ENCODE measurements around the gene CTXN3.

CTXN3 gene

DNA sequence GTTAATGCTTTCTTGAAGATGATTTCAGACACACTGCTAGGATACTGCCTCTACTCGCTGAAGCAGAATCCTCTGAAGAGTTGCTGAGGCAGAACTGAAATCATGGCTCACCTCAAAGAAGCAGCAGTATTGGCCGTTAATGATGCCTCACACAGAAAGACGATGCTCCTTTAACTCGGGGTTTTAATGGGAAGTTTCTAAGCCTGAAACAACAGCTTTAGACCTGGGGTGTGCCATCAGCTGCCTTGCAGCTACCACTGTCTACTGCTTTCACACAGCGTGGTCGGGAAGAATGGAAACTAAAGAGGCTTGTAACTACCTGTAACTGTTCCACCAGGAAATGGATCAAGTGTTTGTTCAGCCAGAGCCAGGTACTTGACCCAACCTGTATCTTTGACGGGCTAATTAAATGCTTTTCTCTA is at the start of gene CTXN3:
Gene CTXN3 (plus strand): TSS at position 65 of the 422 bp plus-strand sequence. CDS start 8,440 bp downstream, outside the sequence.
- DNase-seq = no peak

DNA sequence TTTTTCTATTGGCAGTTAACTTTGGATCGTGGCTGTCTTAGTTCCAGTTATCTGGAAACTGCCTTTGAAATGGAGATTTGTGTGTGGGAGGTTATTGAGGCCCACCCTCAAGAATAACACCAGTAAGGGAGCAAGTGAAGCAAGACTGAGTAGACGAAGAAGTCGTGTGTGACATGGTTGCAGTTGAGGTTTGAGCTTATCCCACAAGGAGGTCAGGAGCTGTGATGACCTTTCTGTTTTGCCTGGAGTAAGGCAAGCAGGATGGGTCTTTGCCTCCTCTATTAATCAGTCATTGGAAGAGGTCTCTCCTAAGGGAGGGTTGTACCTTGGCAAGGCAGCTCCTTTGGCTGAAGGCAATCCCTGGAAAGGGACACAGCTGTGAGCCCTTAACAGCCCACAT is 49.6 kb upstream of the CTXN3 start:
- no peak for DNase-seq

DNA sequence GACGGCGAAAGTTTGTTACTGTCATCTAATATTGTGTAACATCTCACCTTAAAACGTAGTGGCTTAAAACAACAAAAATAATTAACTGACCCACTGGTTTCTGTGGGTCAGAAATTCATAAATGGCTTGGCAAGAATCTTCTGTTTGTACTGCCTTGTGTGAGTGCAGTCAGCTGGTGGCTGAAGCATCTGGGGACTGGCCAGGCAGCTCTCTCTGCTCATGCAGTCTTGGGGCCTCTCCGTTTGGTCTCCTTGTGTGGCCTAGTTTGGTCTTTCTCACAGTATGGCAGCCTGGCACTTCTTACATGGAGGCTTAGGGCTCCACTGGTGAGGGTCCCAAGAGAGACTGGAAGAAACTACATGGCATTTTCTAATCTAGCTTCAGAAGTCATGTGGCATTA is 49.0 kb upstream of the CTXN3 start:
- DNase-seq = no peak

DNA sequence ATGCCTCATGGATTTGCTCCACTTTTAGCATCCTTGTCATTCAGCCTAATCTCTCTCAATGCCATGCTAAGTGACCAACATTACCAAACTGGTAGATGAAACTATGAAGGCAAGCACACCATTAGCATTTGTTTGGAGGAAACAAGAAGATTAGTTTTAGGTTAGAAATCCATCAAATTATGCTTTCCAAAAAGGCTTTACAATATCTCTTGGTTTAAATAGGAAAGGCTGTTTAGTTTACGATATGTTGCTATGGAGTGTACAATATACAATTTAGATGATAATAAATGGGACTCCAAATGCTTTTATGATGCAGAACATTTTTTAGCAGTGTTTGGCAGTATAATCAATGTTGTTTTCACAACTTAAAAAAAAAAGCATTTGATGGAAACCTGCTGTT is 47.8 kb upstream of the CTXN3 start:
- DNase-seq = no peak

DNA sequence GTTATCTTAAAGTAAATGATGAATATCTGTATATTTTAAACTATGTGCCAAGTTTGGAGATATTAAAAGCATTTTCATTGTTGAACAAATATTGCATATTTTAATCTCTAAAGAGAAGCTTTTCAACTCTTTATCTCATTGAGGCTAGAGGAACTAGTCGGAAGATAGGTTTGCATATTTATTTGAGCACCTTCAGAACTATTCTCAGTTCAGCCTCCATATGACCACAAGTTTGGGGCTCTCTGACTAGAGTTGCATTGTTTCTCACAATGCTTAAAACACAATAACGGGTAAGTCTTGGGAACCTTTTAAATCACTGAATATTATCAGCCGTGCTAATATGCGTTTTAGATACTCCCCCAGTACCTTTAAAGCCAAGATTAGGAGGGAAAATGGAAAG is 47.3 kb upstream of the CTXN3 start:
- no peak for DNase-seq

DNA sequence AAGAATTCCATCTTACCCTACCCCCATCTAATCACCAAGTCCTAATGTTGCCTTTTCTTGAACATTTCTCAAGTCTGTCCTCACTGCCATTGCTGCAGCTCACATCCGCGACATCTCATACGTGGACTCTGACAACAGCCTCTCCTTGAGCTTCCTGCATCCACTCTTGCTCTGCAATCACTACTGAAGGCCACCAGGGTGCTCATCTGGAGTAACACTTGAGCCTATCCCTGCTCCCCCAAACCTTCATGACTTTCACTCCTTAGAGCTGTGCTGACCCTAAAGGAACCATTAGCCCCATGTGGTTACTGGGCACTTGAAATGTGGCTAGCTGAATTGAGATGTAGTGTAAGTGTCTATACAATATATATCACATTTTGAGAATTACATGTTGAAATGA is 46.4 kb upstream of the CTXN3 start:
- DNase-seq = no peak

DNA sequence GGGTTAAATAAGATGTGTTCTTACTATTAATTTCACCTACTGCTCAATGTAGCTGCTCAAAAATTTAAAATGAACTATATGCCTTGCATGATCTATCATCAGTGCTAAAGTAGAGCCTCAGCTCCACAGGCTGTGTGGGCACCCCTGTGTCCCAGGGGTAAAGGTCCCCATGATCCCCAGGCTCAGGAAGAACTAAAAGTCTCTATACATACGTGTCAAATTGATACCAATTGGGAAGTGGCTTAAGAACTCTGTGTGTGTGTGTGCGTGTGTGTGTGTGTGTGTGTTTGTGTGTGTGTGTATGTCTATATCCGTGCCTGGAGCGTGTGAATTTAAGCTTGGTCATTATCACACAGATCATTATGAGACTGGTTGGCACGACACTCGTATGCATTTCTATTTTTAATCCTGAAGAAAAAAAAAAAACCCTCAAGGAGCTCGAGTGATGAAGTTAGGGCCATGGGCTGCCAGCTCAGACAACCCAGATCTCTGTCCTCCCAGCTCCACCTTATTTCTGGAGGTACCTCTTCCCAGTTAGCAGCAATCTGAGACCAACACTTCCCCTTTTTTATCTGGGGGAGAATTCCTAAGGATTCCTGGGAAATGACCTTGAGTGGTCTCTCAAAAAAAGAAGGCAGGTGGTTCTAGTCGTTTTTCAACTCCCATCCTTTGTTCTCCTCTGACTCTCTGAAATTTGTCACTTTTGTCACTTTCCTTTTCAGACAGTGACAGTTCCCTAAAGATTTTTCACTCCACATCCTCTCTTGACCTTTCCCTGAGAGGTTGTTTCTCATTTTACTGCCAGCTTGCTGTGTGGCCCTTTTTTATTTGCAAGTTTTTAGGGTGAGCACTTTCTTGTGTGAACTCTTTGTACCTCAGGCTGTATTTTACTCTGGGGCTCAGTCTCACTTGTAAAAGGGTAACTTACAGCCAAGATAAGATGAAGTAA is 45.7 kb upstream of the CTXN3 start:
- no peak for DNase-seq

DNA sequence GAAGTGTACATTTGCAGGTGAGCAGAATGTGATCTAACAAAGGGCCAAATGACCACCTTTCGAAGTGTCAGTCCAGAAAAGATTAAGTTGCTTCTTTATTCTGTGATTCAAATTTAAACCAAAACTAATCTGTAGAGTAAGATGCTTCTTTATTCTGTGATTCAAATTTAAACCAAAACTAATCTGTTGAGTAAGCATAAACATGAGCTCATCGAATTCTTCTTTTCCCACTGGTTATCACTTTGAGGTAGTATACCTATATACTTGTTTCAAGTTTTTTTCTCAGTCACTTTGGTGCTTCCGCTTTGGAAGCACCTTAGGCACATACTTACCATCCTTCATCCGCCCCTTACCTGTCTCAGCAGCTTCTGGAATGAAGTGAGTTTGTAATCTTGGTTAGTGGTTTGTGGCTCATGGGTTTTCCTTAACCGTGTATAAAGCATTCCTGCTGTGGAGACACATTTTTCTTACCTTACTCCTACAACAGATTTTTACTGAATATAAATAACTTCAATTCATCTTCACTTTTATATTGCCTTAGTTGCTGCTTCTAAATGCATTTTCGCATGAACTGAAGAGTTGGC is 40.7 kb upstream of the CTXN3 start:
- DNase-seq = no peak

DNA sequence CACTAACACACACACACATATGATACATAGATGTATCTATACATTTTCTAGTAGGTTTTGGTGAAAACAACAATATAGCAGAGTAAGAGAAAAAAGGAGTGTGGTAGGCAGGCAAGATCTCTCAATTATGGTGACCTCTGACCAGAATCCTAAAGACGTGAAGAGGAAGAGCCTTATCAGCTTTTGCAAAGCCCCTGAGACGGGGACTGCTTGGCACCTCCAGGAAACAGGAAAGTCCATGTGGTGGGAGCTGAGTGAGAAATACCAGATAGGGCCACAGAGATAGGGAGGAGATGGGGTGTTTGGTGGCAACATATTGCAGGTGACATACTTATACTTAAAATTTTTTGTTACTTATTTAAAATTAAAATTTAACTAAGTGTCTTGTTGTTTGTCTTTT is 39.9 kb upstream of the CTXN3 start:
- peak; percentile 16 for DNase-seq

DNA sequence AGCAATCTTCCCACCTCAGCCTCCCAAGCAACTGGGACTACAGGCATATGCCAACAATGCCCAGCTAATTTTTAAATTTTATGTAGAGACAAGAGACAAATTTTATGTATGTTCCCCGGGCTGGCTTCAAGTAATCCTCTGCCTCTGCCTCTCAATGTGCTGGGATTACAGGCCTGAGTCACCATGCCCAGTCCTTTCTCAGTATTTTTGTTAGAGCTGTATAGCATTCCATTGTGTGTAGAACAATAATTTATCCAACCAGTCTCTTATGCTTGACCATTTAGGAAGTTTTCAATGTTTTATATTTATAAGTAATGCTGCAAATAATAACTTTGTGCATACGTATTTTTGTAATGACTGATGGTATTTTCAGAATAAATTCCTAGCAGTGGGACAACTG is 38.9 kb upstream of the CTXN3 start:
- DNase-seq = no peak

DNA sequence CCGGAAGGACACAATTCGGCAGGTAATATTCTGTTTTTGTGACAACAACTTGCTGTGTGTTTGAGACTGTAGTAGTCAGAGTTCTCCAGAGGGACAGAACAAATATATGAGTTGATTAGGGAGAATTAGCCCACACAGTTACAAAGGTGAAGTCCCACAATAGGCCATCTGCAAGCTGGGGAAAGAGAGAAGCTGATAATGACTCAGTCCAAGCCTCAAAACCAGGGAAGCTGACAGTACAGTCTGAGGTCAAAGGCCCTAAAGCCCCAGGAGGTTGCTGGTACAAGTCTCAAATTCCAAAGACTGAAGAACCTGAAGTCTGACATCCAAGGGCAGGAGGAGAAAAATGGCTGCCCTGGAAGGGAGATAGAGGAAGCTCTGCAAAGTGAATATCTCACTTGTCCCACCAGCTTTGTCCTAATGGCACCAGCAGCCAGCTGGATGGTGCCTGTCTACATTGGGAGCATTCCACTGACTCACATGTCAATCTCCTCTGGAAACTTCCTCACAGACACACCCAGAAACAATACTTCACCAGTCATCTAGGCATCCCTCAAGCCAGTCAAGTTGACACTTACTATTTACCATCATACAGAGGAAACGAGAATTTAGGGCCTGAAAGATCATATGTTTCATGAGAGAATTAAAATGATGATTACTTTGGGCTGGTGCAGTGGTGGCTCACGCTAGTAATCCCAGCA is 36.3 kb upstream of the CTXN3 start:
- no peak for DNase-seq

DNA sequence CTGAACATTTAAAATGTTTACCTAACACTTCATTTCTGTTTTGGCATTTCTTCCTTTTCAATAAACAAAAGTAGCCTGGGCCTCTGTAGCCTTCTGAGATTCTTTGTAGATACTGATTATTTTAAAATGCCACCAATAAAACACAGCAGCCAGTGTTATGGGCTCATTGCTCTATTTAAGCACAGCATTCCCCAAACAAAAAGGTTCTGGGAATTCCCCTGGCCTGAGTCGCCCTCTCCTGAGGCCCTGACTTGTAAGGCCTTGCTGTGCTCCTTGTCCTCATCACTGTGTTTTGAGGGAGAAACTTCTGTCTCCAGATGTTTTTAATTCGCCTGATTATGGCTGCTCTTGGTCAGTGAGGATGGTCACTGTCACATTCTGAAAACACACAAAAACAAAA is 33.0 kb upstream of the CTXN3 start:
- DNase-seq = no peak

DNA sequence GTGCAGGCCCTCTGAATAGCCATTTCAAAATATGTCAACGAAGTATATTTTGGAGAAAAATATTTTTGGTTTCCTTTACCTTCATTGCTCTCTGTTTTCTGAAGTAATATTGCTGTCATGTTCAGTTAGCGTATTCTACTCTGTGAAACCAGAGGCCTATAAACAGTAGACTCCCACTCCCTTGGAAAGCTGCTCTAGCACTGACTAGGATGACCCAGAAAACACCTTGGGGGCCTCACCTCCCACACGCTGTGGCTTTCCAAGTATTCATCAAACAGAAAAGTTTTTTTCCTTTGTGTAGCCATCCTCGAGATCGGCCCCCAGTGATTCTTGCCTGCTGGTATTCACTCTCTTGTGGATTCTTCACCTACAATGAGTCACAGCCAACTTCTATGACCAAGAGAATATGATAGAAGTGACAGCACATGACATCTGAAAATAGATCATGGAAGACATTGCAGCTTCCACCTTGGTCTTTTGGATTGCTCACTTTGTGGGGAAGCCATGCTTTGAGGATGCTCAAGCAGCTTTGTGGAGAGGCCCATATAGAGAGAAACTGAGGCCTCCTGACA is 28.9 kb upstream of the CTXN3 start:
- DNase-seq = no peak

DNA sequence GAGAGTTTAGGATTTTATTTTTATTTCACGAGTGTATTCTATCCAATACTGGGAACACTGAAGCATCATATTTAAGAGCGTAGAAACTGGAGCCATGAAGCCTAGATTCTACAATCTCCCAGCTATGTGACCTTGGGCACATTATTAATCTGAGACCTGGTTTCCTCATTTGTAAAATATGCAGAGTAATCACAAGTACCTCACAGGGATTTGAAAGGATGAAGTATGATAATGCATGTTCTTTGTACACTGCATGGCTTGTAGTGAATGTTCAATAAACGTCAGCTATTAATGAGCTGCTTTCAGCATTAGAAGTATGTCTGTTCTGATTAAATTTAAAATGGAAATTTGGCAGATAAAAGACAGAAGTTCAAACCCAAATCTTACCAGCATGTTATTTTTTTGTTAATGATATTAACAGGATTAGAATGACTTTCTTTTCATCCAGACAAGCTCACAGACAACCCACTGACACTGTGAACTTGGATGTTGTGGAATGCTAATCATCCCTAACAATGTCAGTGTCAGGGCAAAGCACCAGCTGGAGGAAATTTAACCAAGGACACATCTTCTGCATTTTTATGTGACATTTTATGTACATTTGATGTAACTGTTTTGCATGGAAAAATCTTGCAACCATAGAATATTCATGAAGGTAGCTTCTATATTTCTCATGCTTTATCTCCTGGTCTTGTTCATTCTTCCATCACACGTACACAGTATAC is 27.1 kb upstream of the CTXN3 start:
- DNase-seq = no peak

DNA sequence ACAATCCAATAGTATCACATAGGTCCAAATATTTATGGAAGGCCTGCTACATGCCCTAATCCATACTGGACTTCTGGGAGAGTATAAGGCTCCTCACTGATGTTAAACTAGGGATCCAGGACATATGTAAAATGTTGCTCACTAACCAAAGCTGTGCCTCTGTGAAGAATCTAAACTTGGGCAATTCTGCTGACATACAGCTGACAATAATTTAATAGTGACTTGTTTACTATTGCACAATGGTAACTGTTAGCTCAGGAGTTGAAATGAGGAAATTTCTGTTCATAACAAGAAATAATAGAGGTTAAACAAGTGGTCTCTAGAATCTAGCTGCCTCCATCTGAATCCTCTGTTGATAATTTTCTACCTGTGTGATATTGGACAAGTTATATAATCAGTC is 14.9 kb upstream of the CTXN3 start:
- DNase-seq = no peak

DNA sequence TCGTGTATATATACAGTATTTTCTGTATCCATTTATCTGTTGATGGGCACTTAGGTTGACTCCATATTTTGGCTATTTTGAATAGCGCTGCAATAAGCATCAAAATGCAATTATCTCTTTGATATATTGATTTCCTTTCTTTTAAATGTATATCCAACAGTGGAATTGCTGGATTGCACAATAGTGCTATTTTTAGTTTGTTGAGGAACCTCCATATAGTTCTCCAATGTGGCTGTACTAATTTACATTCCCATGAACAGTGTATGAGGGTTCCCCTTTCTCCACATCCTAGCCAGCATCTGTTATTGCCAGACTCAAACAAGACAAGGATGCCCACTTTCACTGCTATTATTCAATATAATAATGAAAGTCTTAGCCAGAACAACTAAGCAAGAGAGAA is 9.1 kb upstream of the CTXN3 start:
- no peak for DNase-seq

DNA sequence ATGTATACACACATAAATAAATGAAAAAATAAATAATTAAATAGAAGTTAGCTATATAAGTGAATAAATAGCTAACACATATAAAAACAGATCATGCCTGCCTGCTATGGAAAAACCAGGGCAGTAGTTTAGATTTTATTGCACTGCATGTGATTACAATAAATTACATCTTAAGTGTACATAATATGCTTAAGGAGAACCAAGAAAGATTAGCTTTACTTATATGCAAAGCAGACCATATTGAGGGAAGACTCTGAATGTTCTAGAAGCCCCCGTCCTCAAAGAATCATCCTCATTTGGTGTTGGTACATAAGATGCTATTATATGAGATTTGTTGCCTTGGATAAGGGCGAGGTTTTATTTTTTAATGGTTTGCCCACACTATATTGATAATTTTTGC is 5.9 kb upstream of the CTXN3 start:
- no peak for DNase-seq

DNA sequence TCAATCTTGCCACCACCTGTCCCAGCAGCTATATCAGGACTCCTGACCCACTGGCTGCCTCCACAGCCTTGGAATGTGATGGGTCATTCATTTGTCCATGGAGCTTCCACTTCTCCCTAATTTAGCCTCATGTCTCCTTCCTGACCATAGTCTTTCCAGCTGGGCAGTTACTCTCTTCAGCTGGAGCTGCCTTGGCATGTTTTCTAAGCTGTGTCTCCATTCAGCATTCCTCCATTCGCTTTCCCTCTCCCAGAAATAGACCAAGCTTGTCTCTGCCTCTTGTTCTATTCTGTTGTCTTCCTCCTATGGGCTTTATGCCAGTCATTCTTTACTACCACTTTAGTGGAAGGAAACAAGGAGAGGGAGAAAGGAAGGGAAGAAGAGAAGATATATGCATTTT is 5.3 kb upstream of the CTXN3 start:
- no peak for DNase-seq

DNA sequence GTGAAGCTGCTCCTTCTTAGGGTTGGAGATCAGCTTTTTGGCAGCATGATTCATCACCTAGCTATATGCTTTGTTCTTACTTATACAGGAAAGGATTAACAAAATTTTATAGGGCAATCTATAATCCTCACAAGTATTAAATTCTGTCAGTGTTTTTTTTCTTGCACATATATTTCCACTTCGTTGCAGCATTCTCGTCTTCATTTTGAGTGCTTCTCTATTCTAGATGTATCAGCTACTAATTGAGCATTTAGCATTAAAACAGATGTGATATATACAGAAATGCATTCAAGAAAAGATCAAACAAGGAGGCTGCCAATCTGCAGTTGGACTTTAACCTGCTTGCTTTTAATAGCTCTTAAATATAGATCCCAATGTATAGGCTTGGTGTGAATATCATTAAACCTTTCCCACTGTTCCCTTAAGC is 3.6 kb upstream of the CTXN3 start:
- DNase-seq = no peak

DNA sequence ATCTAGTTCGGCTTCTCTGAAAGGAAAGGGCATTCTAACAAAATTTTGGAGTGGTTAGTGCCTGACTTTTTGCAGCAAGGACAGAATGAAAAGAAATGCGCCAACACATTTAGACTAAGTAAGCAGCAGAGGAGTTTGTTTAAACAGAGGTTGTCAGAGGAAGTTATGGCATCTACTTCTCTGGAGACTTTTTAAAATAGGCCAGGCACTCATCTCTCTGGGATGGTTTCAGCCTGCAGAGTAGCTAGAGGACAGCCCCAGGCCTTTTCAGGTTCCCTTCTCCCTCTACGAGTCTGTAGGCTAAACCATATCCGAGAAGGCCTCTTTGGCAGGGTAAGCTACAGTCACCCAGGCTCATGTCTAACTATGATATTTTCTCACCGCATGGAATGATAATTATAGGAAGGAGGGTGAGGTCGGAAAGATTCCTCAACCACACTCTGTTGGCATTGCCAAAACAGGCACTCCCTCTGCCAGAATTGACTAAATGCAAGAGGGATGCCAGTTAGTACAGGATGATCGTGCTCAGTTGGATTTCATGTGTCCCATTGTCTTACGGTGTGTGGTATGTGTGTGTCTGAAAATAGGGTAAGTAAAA is 1.4 kb upstream of the CTXN3 start:
- no peak for DNase-seq

DNA sequence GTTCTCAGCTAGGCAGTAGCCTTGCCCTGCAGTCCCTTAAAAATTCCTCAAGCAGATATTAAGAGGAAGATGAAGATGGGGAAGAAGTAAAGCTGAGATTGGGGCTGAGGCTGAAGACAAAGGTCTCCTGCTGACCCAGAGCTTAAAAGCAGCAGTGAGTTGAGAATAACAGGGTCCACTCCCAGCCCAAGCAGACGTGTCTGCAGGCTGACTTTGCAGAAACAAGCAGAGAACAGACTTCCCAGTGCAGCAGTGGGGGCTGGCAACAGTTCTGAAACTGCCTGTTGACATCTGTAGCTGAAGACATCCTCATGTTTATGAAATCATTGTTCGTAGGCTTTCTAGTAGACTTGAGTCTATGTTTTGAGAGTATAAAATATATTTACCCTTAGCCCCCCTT is 1.1 kb downstream of the CTXN3 start:
- DNase-seq = no peak

DNA sequence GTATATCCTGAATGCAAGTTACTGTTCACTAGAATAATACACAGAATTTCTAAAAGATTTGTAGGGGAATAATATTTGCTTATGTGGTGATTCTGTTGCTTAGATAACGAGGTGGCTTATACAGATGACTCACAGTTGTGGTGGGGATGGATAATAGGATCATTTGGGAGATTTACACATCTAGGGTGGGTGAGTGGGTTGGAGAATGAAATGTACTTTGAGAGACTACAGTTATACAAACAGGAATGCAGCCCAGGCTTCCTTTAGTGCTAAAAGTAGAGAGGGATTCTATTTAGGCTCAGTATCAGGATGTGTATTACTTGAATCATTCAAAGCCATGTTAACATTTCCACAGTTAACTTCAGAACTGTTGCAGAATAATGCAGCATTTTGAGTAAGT is 1.8 kb downstream of the CTXN3 start:
- no peak for DNase-seq
